BLaER1 treated with 17β-estradiol and CSF1 and Interleukin-3, amounts not matched to agents 10 nM and 100 nM (cell line): ENCODE data around the gene MAML3.

Source experiments
- H3K27ac ChIP-seq, 11 experiments: shearing (Covaris generic); formaldehyde crosslinking; 2 replicates each; pipeline ENCODE4 v1.8.1; 2022
- H3K27me3 ChIP-seq, 11 experiments: shearing (Covaris generic); formaldehyde crosslinking; 2 replicates each; pipeline ENCODE4 v1.8.1; 2022
- H3K36me3 ChIP-seq, 11 experiments: shearing (Covaris generic); formaldehyde crosslinking; 2 replicates each; pipeline ENCODE4 v1.8.1; 2022
- H3K4me1 ChIP-seq, 10 experiments: shearing (Covaris generic); formaldehyde crosslinking; 2 replicates each; pipeline ENCODE4 v1.8.1; 2022
- H3K4me2 ChIP-seq, 11 experiments: shearing (Covaris generic); formaldehyde crosslinking; 2 replicates each; pipeline ENCODE4 v1.8.1; 2022
- H3K4me3 ChIP-seq, 10 experiments: shearing (Covaris generic); formaldehyde crosslinking; 2 replicates each; pipeline ENCODE4 v1.8.1; 2022
- H3K9ac ChIP-seq, 11 experiments: shearing (Covaris generic); formaldehyde crosslinking; 2 replicates each; pipeline ENCODE4 v1.8.1; 2022
- H3K9me3 ChIP-seq, 11 experiments: shearing (Covaris generic); formaldehyde crosslinking; replicated peaks in 1 of 11; 2 replicates each; pipeline ENCODE4 v1.8.1; 2022
- H4K20me1 ChIP-seq, 11 experiments: shearing (Covaris generic); formaldehyde crosslinking; 2 replicates each; pipeline ENCODE4 v1.8.1; 2022
- Cebpa-rat ChIP-seq, 11 experiments: shearing (Covaris generic); IDR thresholded peaks; 2 replicates each; pipeline ENCODE4 v1.8.1; 2022

MAML3 gene

DNA sequence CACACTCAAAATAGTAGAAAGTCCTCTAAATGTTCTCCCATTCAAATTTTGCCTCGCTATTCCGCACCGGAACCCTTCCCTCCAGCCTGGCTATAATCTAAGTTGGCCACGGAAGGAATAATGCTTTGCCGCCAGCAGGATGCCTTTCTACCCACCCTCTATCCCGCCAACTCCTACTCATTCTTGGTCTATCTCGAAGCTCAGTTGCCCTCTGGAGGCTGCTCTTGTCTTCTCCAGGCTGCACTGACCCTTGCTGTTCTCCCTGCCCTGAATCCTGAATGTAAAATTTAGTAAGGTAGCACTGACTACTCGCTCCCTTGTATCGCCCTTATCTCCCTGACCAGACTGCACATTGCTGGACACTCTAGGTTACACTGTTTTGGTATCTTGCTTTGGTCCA is 275.9 kb downstream of the MAML3 start:
- Histone ChIP-seq H3K4me3 (no peak overlapping the region), H3K4me1 (peaks cover 0 to 21% (median 7%) of the 10 kb centered on the region in 10 experiments; a peak in 14 of 20 replicates), H3K27ac (no peak overlapping the region), H3K4me2 (no peak overlapping the region), H4K20me1 (peaks cover 0 to 23% (median 0%) of the 10 kb centered on the region in 11 experiments; a peak in 4 of 22 replicates), H3K36me3 (peaks cover 0 to 23% (median 14%) of the 10 kb centered on the region in 11 experiments; a peak in 15 of 22 replicates), H3K9ac (no peak overlapping the region), H3K9me3 (peaks cover 0 to 23% (median 9%) of the 10 kb centered on the region in 11 experiments; a peak in 14 of 22 replicates), H3K27me3 (no peaks in the 10 kb centered on the region)
- TF ChIP-seq Cebpa-rat (IDR thresholded peaks at IDR 0.05): no peak

DNA sequence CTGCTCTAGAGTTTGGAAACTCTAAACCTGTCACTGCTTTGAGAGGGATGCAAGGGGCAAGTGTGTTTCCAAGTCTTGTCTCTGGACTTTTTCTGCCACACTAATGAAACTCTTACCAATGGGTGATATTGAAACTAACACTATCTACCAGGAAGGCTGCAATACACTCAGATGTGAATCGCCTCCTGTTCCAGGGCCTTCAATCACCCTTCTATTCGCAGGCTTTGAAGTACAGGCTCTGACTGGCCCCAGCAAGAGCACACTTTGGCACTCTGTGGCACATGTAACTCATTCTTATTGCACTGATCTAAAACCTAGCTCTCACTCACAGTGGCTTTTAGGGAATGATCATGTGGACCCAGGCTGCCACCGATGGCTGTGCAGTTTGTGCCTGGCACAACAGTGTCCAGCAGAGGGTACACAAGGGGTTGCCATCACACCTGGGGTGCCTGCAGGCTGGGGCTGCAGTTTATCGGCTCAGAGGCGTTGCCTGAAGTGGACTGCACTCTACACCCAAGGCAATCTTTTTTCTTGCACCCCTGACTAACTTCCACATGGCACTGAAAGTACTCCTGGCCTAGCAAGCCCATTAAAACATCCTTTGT is 277.5 kb downstream of the MAML3 start:
- Histone ChIP-seq H3K27me3 (no peaks in the 10 kb centered on the region), H3K36me3 (peaks cover 0 to 17% (median 9%) of the 10 kb centered on the region in 11 experiments; a peak in 11 of 22 replicates), H3K9me3 (peaks cover 0 to 23% (median 9%) of the 10 kb centered on the region in 11 experiments; a peak in 14 of 22 replicates), H3K9ac (no peak overlapping the region), H3K4me1 (peaks cover 0 to 37% (median 23%) of the 10 kb centered on the region in 10 experiments; a peak in 16 of 20 replicates), H3K4me3 (no peak overlapping the region), H3K27ac (peak overlapping the region in 3 of 11 experiments; percentile 11 to 22 (median 18); a peak in 2 of 22 replicates), H3K4me2 (peak overlapping the region in 4 of 11 experiments; percentile 3 to 30 (median 18); a peak in 4 of 22 replicates), H4K20me1 (peaks cover 0 to 14% (median 0%) of the 10 kb centered on the region in 11 experiments; a peak in 3 of 22 replicates)
- no peak for TF ChIP-seq Cebpa-rat (IDR thresholded peaks at IDR 0.05)

DNA sequence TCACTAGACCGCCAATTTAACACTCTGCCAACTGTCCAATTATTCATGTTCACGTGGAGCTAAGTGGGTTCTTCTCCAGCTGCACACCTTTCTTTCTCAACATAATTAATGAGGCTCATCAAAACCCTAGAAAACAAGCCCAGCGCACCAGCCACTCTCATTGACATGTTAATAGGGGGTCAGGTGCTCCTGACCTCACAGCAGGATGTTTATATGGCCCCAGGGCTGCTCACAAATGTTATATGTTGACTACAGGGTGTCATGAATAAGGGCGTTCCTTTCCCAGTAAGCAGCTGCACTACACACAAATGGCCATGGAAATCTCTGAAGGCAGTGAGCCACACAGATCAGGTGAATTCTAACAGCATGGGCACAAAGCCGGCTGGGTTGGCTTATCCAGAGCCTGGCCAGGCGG is 278.6 kb downstream of the MAML3 start:
- peaks cover 0 to 6% (median 0%) of the 10 kb centered on the region in 11 experiments; a peak in 2 of 22 replicates for H4K20me1 ChIP-seq
- H3K9ac ChIP-seq: no peak overlapping the region
- peak overlapping the region in 1 of 11 experiments; percentile 26; a peak in 1 of 22 replicates for H3K27ac ChIP-seq
- TF ChIP-seq Cebpa-rat (IDR thresholded peaks at IDR 0.05): no peak
- no peaks in the 10 kb centered on the region for H3K27me3 ChIP-seq
- H3K36me3 ChIP-seq: peaks cover 0 to 17% (median 9%) of the 10 kb centered on the region in 11 experiments; a peak in 11 of 22 replicates
- peaks cover 0 to 23% (median 9%) of the 10 kb centered on the region in 11 experiments; a peak in 14 of 22 replicates for H3K9me3 ChIP-seq
- H3K4me3 ChIP-seq: no peak overlapping the region
- H3K4me2 ChIP-seq: no peak overlapping the region
- H3K4me1 ChIP-seq: peaks cover 0 to 47% (median 33%) of the 10 kb centered on the region in 10 experiments; a peak in 16 of 20 replicates

DNA sequence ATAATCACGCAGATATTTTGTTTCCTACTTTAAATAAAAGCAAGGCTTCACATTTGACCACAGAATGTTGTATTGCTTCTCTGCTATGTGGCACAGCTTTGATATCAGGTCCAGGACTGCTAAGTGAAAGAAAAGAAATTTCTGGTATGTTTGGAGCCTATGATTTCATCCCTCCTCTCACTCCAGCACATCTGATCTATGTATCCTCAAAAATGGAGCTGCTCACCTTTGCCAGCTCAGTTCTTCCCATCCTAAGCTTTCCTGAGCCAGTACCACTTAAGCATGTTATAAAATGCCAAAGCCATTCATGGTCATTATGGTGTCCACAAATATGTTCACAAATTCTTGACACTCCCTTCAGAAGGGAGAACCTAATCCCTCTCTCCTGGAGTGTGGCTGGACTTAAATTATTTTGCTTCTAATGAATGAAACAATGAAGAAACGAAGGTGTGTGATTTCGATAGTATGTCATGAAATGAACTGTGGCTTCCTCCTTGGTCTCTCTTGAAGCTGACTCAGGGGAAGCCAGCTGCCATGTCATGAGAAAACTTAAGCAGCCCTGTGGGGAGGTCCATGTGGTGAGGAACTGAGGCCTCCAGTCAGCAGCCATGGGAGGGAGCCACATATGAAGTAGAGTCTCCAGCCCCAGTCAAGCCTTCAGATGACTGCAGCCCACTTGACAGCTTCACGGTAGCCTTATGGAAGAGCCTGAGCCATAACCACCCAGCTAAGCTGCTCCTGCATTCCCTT is 280.7 kb downstream of the MAML3 start:
- Histone ChIP-seq H3K9ac (peak overlapping the region in 4 of 11 experiments; percentile 28 to 64 (median 51); a peak in 4 of 22 replicates), H3K4me2 (peak overlapping the region in 6 of 11 experiments; percentile 59 to 74 (median 66); a peak in 12 of 22 replicates), H3K27me3 (no peaks in the 10 kb centered on the region), H3K36me3 (peaks cover 0 to 17% (median 9%) of the 10 kb centered on the region in 11 experiments; a peak in 11 of 22 replicates), H3K4me3 (0 out of 20 replicates have a peak overlapping the region, but pooled peaks of 1 of the 10 experiments have one; percentile 2), H4K20me1 (peaks cover 0 to 4% (median 0%) of the 10 kb centered on the region in 11 experiments; a peak in 2 of 22 replicates), H3K27ac (peak overlapping the region in 9 of 11 experiments; percentile 1 to 84 (median 64); a peak in 14 of 22 replicates), H3K9me3 (peaks cover 0 to 23% (median 9%) of the 10 kb centered on the region in 11 experiments; a peak in 14 of 22 replicates), H3K4me1 (peaks cover 0 to 69% (median 36%) of the 10 kb centered on the region in 10 experiments; a peak in 16 of 20 replicates)
- TF ChIP-seq Cebpa-rat (IDR thresholded peaks at IDR 0.05): no peak

DNA sequence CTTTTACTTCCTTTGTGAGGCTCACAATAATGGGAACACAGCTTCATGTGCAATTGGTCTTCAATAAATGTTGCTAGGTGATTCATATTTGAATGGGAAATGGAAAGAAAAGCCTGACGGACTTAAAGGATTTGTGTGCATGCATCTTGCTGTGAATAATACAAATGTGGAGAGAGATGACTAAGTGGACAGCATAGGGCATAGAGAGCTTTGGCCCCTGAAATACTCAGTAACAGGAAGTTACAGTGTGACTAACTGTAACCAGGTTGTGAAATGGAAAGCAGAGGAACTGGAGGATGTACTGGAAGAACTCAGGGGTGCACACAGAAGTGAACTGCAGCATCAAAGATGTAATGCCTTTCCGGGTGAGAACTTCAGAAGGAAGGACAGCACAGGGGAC is 281.7 kb downstream of the MAML3 start:
- peak overlapping the region in 5 of 11 experiments; percentile 2 to 64 (median 47); a peak in 6 of 22 replicates for H3K9ac ChIP-seq
- H3K4me3 ChIP-seq: no peak overlapping the region
- peaks cover 0 to 4% (median 0%) of the 10 kb centered on the region in 11 experiments; a peak in 2 of 22 replicates for H4K20me1 ChIP-seq
- H3K27me3 ChIP-seq: no peaks in the 10 kb centered on the region
- H3K4me1 ChIP-seq: peaks cover 0 to 76% (median 36%) of the 10 kb centered on the region in 10 experiments; a peak in 16 of 20 replicates
- H3K36me3 ChIP-seq: peaks cover 0 to 17% (median 9%) of the 10 kb centered on the region in 11 experiments; a peak in 12 of 22 replicates
- TF ChIP-seq Cebpa-rat (IDR thresholded peaks at IDR 0.05): peak in 6 of 11 experiments; percentile 27 to 79 (median 60); a peak in 6 of 22 replicates
- H3K4me2 ChIP-seq: peak overlapping the region in 9 of 11 experiments; percentile 12 to 74 (median 62); a peak in 16 of 22 replicates
- peaks cover 0 to 23% (median 9%) of the 10 kb centered on the region in 11 experiments; a peak in 14 of 22 replicates for H3K9me3 ChIP-seq
- H3K27ac ChIP-seq: peak overlapping the region in 8 of 11 experiments; percentile 21 to 84 (median 66); a peak in 15 of 22 replicates

DNA sequence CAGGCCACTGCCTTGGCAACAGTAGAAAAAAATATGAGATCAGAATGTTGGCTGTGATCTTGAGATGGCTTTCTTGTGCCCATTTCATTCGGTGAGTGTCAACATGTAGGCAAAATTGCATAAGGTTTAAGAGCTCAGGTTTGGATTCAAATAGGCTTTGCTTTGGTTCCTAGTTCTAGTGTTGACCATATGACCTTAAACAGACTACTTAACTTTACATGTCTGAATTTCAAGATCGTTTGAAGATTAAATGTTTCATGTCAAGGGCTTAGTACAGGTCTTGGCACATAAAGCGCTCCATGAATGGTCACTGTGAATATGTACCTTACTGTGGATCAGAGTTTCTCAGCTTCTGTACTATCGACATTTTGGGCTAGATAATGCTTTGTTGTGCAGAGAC is 284.2 kb downstream of the MAML3 start:
- Histone ChIP-seq H3K36me3 (peaks cover 0 to 17% (median 9%) of the 10 kb centered on the region in 11 experiments; a peak in 14 of 22 replicates), H3K27me3 (no peaks in the 10 kb centered on the region), H3K4me3 (no peak overlapping the region), H4K20me1 (no peaks in the 10 kb centered on the region; a peak in 1 of 22 replicates), H3K4me1 (peaks cover 0 to 76% (median 36%) of the 10 kb centered on the region in 10 experiments; a peak in 16 of 20 replicates), H3K27ac (peak overlapping the region in 2 of 11 experiments; percentile 77 to 82; a peak in 1 of 22 replicates), H3K4me2 (peak overlapping the region in 3 of 11 experiments; percentile 49 to 74 (median 69); a peak in 3 of 22 replicates), H3K9ac (no peak overlapping the region), H3K9me3 (peaks cover 0 to 15% (median 9%) of the 10 kb centered on the region in 11 experiments; a peak in 13 of 22 replicates)
- no peak for TF ChIP-seq Cebpa-rat (IDR thresholded peaks at IDR 0.05)

DNA sequence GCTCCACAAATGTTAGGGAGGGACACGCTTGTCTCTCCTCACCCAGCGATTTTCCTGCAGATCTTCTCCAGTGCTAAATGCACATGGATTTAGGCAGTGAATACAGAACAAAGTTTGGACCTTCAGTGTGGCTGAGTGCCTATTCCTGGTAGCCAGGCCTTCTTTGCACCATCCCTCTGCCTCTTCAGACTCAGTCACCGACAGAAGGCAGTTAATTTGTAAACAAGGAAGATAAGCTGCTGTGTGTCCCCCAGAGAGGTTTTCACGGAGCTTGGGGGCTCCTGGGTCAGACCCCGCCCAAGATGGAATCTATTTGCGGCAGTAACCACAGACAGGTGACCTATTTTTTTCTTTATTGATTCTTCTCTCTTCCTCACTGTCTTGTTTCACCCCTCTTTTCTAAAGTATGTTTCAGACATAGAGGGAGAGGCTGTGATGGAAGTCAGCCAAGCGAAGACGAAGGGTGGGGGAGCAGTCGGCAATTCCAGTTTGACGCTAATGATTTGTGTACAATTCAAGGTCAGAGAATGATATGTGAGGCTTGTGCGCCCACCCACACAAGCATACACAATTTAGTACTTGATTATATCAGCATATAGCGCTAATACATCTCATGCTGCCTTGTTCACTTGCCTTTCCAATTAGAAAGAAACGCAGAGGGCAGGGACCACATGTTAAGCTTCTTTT is 287.6 kb downstream of the MAML3 start:
- TF ChIP-seq Cebpa-rat (IDR thresholded peaks at IDR 0.05): no peak
- Histone ChIP-seq H3K27ac (no peak overlapping the region), H4K20me1 (no peaks in the 10 kb centered on the region; a peak in 1 of 22 replicates), H3K36me3 (peaks cover 0 to 18% (median 8%) of the 10 kb centered on the region in 11 experiments; a peak in 8 of 22 replicates), H3K27me3 (no peaks in the 10 kb centered on the region), H3K9me3 (0 out of 22 replicates have a peak, but pooled peaks cover 0 to 3% (median 0%) of the 10 kb centered on the region in 11 experiments), H3K9ac (no peak overlapping the region), H3K4me3 (no peak overlapping the region), H3K4me1 (peaks cover 0 to 76% (median 18%) of the 10 kb centered on the region in 10 experiments; a peak in 13 of 20 replicates), H3K4me2 (no peak overlapping the region)
